Measurements from ENCODE around the gene NELL1. TPM values are rescaled to one million over a fixed set of nuclear protein-coding genes. Genes with fewer than 3 reads are reported as not detected.

Gene NELL1
- total and polyA plus RNA-seq, 2 experiments from 2014 or later = 1.6 TPM; not detected in 1

DNA sequence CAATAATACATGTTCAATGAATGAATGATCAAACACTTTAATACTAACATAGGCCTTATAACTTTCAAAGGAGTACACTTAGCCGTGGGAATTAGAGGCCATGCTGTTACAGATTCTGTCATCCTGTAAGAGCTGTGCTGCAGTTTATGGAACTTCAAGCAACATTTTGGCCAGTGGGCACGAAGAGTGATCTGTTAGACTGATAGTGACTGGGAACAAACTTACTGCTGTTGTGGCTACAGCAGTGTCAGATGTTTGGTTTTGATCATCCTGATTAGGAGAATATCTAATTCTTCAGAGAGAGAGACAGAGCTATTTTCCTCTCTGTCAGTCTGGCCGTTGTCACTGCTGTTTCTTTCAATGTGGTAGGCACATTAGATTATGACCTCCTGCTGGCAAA is 348.9 kb downstream of the NELL1 start:
- H3K27me3 ChIP-seq (ENCODE audit: insufficient read depth) = no peaks in the 10 kb centered on the region
- H3K27me3 Mint-ChIP-seq (ENCODE audit: insufficient read depth, low read depth, poor library complexity) = no peaks in the 10 kb centered on the region
- ATAC-seq = no peak

More for the DNA sequence above, 348.9 kb downstream of the NELL1 start:
- Histone ChIP-seq H3K36me3 (ENCODE audit: insufficient read depth) (no peaks in the 10 kb centered on the region), H3K4me1 (ENCODE audit: insufficient read depth) (peaks cover 26% of the 10 kb centered on the region), H3F3A (replicated peaks; ENCODE audit: low read depth) (no peaks in the 10 kb centered on the region), H3K9me2 (ENCODE audit: insufficient read depth) (no peaks in the 10 kb centered on the region; the same call in 1 of the 2 replicates), H3K4me2 (no peak overlapping the region), H3K4me3 (no peak overlapping the region), H3K27ac (ENCODE audit: low read depth) (no peak overlapping the region), H4K20me1 (replicated peaks; ENCODE audit: insufficient read depth) (no peaks in the 10 kb centered on the region), H2AFZ (no peak overlapping the region), H3K79me2 (replicated peaks; ENCODE audit: insufficient read depth) (no peaks in the 10 kb centered on the region)
- Mint-ChIP-seq H3K4me3 (no peak overlapping the region), H3K36me3 (ENCODE audit: low read depth) (no peaks in the 10 kb centered on the region), H3K4me1 (peaks cover 34% of the 10 kb centered on the region), H3K9me3 (no peaks in the 10 kb centered on the region), H3K27ac (no peak overlapping the region)
- TF ChIP-seq POLR2AphosphoS5 (IDR thresholded peaks at IDR 0.05; ENCODE audit: low read depth) = no peak
- TF ChIP-seq ZNF331 (CRISPR knock-in tag; IDR thresholded peaks at IDR 0.05; ENCODE audit: low read depth) = no peak
- TF ChIP-seq, protein P1, sequence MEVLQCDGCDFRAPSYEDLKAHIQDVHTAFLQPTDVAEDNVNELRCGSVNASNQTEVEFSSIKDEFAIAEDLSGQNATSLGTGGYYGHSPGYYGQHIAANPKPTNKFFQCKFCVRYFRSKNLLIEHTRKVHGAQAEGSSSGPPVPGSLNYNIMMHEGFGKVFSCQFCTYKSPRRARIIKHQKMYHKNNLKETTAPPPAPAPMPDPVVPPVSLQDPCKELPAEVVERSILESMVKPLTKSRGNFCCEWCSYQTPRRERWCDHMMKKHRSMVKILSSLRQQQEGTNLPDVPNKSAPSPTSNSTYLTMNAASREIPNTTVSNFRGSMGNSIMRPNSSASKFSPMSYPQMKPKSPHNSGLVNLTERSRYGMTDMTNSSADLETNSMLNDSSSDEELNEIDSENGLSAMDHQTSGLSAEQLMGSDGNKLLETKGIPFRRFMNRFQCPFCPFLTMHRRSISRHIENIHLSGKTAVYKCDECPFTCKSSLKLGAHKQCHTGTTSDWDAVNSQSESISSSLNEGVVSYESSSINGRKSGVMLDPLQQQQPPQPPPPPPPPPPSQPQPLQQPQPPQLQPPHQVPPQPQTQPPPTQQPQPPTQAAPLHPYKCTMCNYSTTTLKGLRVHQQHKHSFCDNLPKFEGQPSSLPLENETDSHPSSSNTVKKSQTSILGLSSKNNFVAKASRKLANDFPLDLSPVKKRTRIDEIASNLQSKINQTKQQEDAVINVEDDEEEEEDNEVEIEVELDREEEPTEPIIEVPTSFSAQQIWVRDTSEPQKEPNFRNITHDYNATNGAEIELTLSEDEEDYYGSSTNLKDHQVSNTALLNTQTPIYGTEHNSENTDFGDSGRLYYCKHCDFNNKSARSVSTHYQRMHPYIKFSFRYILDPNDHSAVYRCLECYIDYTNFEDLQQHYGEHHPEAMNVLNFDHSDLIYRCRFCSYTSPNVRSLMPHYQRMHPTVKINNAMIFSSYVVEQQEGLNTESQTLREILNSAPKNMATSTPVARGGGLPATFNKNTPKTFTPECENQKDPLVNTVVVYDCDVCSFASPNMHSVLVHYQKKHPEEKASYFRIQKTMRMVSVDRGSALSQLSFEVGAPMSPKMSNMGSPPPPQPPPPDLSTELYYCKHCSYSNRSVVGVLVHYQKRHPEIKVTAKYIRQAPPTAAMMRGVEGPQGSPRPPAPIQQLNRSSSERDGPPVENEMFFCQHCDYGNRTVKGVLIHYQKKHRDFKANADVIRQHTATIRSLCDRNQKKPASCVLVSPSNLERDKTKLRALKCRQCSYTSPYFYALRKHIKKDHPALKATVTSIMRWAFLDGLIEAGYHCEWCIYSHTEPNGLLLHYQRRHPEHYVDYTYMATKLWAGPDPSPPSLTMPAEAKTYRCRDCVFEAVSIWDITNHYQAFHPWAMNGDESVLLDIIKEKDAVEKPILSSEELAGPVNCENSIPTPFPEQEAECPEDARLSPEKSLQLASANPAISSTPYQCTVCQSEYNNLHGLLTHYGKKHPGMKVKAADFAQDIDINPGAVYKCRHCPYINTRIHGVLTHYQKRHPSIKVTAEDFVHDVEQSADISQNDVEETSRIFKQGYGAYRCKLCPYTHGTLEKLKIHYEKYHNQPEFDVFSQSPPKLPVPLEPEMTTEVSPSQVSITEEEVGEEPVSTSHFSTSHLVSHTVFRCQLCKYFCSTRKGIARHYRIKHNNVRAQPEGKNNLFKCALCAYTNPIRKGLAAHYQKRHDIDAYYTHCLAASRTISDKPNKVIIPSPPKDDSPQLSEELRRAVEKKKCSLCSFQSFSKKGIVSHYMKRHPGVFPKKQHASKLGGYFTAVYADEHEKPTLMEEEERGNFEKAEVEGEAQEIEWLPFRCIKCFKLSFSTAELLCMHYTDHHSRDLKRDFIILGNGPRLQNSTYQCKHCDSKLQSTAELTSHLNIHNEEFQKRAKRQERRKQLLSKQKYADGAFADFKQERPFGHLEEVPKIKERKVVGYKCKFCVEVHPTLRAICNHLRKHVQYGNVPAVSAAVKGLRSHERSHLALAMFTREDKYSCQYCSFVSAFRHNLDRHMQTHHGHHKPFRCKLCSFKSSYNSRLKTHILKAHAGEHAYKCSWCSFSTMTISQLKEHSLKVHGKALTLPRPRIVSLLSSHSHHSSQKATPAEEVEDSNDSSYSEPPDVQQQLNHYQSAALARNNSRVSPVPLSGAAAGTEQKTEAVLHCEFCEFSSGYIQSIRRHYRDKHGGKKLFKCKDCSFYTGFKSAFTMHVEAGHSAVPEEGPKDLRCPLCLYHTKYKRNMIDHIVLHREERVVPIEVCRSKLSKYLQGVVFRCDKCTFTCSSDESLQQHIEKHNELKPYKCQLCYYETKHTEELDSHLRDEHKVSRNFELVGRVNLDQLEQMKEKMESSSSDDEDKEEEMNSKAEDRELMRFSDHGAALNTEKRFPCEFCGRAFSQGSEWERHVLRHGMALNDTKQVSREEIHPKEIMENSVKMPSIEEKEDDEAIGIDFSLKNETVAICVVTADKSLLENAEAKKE (CRISPR knock-in tag; IDR thresholded peaks at IDR 0.05) = no peak
- no peak for TF ChIP-seq NANOG (IDR thresholded peaks at IDR 0.05; ENCODE audit: borderline replicate concordance)
- no peak for DNase-seq (ENCODE audit: low spot score)

All from GM23338 (cell line).